Sciatic nerve (tissue), 2 donors: ENCODE results near the gene TMEM50B. TPM values are rescaled to one million over a fixed set of nuclear protein-coding genes. Genes with fewer than 3 reads are reported as not detected.
A peak's percentile ranks its signal among the peaks of the same experiment; 100 is the strongest.
"Not testable (repeated sequence)": the region's sequence is repeated elsewhere in the genome, so short reads cannot be mapped to it uniquely, and the experiment has no call there.

ENCODE experiments used
- ATAC-seq: fragments of 200-7000 bp; cut with Tn5 transposase; one replicate; pipeline ENCODE4 v1.9.1; 2020; ENCODE audit warnings: mild to moderate bottlenecking, moderate library complexity
- DNase-seq: peaks from one replicate; pipeline ENCODE4 v3.0.0-alpha.2; 2020; ENCODE audit warnings: low spot score
- intact Hi-C: fragments of 100-400 bp; cut with DNase I; formaldehyde crosslinking; loops from one replicate; pipeline ENCODE4 v1.14.2; 2022
- total RNA-seq: library from RNA; stranded (reverse); fragmentation: NEBNext Ultra II Directional; extraction: Animal tissue kit (Norgen Biotek cat#: 25700); gene quantifications from one replicate; pipeline ENCODE4 v1.2.1, GENCODE V29; 2021
- donor health status: DM: no; HTN: no; CAD: no.
- donor health status: DM: no; HTN: no; CAD: no.

The TMEM50B gene
- 60.9 TPM for total RNA-seq

DNA sequence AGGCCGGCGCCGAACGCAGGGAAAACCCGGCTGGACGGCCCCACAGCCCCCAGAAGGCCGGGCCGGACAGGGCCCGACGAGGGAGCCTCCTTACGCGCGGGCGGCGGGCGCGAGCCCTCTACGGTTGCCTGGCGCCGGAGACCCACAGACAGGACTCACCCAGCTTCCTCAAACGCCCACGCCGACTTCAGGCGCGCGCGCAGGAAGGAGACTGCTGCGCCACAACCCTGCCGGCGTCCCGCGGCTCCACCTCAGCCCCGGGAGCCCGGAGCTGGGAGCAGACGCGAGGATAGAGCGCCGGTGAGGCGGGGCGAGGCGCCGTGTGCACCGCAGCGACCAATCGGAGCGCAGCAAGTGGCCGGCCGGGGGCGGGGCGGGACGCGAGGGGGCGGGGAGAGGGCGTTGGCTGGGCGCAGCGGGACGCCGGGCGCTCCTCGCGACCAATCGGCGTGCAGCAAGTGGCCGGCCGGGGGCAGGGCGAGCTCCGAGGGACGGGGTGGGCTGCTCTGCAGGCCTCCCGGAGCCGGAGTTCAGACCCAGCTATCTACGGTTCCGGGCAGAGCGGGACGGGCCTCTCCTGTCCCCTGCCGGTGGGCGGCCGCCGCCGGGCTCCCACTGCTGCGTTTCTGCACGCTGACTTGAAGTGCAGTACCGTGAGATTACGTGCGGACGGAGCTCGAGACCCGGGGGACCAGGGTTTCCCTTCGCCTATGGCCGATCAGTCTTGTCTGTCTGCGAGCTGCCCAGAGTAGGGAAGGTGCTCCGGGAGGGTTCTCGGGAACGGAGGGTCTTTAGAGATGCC, at the start of gene TMEM50B:
Gene TMEM50B, minus strand, starts transcription at position 296 of the 802 bp plus-strand sequence. CDS start 11,089 bp downstream, outside the sequence.
- intact Hi-C loops, result no loop called here

DNA sequence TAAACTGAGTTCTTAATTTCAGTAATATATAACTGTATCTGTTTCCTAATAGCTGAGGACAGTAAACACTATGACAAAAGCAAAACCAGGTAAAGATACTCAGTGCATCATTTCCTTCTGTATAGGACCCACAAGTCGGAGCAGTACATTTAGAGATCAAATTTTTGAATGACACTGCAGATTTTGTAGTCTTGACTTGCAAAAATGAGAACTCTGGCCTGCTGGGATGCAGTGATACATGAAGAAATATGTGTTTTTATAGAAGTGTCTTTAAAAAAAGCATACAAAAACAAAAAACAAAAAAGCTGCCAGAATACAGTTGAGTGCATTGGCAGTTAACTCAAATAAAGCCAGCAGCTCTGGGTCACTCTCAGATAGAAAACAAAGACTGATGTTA, 43.2 kb upstream of the TMEM50B start:
- intact Hi-C loops, result no loop called here
- DNase-seq (no peak), ATAC-seq (no peak)

More for the DNA sequence above, at the start of gene TMEM50B:
- peak; percentile 97 for DNase-seq
- ATAC-seq, result peak; percentile 99

DNA sequence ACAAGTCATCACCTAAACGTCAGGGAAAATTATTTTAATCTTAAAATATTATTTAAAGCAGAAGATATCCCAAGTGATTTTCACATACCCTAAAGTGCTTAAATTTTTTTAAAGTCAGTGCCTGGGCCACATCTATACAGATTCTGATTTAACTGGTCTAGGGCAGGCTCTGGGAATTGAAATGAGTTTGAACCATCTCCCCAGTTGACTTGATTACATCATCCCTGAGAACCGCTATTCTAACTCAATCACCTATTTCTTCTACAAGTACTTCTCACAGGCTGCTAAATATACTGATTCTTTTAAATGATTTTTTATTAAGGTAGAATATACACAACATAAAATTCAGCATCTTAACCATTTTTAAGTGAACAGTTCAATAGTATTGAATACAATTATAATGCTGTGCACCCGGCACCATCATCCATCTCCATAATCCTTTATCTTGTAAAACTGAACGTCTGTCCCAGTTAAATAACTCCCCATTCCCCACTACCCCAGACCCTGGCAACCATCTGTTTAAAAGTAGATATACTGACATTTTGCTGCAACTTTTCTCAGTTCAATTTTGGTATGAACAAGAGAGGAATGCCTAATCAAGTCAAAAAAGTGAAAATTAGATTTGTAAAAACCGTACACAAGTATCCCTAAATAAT, 42.7 kb upstream of the TMEM50B start:
- no peak for DNase-seq
- ATAC-seq, result no peak
- intact Hi-C loops, result no loop called here

DNA sequence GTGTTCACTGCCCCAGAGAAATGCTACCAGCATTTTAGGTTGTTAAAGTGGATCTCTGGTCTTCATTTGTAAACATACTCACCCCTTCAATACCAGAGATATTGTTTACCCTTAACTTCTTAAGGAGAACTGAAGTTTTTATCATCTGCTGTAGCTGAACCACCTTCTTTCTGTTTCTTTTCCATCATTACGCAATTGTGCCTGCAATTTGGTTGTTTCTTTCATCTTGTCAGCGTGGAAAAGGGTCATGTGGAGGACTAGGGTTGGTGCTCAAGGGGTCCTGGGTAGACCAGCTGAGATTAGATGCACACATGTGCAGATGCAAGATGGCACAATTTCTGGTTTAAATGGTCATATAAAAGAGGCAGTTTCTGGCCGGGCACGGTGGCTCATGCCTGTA, 39.1 kb upstream of the TMEM50B start:
- intact Hi-C loops, result no loop called here
- ATAC-seq (no peak), DNase-seq (no peak)

DNA sequence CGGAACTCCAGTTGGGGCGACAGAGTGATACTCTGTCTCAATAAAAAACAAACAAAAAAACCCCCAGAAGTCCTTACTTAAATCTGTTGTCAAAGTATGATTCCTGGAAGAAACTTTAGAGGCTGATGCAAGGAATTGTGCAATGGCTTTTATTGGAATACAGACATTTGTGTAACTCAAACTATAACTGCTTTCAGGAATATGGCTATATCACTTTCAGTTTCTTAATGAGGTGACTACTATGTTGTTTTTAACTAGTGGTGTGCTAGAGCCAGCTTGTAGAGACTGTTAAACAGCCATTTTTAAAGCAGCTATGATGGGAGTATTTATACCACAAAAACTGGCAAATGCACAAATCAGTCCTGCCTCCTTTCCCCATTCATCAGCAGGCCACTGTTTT, 34.5 kb upstream of the TMEM50B start:
- intact Hi-C loops, result no loop called here
- ATAC-seq, result no peak
- no peak for DNase-seq

DNA sequence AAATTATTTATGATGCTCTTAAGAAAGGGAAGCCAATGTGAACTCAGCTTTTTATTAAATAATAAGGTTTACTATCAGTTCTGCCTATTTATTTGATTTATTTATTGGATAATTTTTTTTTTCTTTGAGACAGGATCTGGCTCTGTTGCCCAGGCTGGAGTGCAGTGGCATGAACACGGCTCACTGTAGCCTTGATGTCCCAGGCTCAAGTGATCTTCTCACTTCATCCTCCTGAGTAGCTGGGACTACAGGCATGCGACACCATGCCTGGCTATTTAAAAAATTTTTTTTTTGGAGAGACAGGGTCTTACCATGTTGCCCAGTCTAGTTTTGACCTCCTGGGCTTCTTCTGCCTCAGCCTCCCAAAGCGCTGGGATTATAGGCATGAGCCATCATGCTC, 32.7 kb upstream of the TMEM50B start:
- intact Hi-C loops, result no loop called here
- ATAC-seq (no peak), DNase-seq (no peak)

DNA sequence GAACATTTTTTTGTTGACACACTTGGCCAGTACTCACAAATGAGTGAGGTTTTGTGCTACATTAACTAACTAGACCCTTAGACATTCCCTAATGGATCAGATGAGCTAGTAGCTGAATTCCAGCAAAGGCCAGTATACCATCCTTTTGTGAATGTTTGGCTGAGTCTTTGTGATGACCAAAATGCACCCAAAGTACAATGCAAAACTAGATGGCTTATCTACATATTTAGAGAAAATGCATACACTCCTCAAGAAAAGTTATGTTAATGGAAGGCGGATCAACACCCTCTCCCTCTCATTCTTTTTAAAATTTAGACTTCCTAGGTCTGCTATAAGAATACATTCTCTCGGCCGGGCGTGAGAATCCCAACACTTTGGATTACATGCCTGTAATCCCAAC, 31.9 kb upstream of the TMEM50B start:
- DNase-seq (no peak), ATAC-seq (no peak)
- intact Hi-C loops, result no loop called here

DNA sequence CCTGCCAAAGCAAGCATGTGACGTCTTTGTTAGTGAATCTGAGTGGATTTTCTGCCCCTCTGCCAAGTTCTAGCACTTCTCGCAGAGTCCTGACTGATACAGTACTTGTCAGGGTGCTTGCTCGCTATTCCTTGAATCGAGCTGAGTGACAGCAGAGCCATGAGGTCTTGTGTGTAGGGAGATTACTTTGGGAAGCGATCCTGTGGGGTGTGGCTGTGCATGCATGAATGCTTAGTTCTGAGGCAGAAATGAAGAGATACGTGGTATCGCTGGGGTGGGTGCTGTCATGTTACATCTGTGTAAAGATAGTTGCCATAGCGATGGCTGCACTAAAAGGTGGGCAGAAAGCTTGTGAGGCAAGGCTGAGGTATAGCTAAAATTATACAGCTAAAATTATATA, 31.1 kb upstream of the TMEM50B start:
- DNase-seq, result no peak
- intact Hi-C loops, result no loop called here
- ATAC-seq, result no peak

DNA sequence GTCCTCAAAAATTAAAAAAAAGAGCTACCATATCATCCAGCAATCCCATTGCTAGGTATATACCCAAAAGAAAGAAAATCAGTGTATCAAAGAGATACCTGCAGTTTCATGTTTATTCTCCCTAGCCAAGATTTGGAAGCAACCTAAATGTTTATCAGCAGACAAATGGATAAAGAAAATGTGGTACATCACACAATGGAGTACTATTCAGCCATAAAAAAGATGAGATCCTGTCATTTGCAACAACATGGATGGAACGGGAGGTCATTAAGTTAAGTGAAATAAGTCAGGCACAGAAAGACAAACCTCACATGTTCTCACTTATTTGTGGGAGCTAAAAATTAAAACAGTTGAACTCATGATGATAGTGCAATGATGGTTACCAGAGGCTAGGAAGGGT, 27.2 kb upstream of the TMEM50B start:
- DNase-seq, ATAC-seq, intact Hi-C loops: not testable (repeated sequence)

DNA sequence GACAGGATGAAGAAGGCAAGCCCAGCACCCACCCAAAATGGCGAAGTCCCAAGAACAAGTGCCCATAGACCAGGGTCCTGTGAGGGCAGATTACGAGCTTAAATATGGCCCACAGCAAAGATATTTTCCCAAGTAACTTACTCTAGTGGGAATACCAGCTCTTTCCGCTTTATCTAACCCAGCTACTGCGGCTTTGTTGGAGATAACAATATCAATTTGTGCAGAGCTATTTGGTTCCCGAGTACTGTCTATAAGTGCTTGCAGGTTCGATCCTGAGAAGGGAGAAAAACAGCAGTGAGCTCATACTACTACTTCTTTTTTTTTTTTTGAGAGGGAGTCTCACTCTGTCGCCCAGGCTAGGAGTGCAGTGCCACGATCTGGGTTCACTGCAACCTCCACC, 26.1 kb upstream of the TMEM50B start:
- no peak for ATAC-seq
- no peak for DNase-seq
- intact Hi-C loops, result no loop called here

DNA sequence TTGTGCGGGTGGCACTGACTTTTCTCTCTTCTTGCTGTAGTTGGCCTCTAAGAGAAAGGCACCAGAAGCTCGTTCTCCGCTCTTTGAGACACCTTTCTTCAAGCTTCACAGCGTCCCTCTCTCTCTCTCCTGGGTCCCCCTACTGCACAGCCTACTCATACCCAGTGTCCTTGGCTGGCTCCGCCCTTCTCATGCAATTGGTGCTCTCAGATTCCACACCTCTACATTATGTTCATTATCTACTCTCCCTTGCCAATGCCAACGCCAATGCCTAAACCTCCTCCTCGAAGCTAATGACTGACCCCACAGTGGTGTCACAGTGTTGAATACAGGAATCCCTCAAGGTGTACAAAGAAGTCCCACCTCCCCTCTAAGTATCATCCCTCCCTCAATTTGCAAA, 16.6 kb upstream of the TMEM50B start:
- intact Hi-C loops, result no loop called here
- no peak for ATAC-seq
- no peak for DNase-seq

DNA sequence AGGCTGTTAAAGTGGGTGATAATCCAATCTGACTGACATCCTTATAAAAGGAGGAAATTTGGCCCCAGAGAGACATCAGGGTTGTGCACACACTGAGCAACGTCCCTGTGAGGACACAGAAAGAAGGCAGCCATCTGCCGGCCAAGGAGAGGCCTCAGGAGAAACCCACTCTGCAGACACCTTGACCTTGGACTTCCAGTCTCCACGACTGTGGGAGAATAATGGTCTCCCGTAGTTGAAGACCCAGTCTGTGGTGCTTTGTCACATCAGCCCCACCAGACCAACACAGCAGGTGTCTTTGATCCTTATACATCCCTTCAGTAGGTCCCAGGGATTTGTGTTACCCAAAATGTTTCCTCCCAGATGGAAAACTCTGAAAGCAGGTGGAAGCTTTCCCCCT, 16.0 kb upstream of the TMEM50B start:
- no peak for DNase-seq
- intact Hi-C loops, result no loop called here
- no peak for ATAC-seq

DNA sequence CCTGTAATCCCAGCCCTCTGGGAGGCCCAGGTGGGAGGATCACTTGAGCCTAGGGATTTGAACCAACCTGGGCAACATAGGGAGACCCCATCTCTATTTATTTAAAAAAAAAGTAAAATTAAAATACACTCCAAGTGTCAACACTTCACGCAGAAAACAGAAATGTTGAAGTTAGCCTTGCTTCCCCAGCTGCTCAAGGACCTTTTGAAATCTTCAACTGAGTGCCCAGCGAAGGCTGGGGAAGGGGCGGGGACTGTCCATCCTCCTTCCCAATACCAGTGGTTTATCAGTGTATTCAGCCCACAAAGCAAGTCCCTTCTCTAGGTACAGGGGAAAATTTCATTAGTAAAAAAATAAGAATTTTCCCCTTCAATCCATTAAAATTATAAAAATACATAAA, 14.0 kb upstream of the TMEM50B start:
- intact Hi-C loops, result no loop called here
- DNase-seq, result no peak

DNA sequence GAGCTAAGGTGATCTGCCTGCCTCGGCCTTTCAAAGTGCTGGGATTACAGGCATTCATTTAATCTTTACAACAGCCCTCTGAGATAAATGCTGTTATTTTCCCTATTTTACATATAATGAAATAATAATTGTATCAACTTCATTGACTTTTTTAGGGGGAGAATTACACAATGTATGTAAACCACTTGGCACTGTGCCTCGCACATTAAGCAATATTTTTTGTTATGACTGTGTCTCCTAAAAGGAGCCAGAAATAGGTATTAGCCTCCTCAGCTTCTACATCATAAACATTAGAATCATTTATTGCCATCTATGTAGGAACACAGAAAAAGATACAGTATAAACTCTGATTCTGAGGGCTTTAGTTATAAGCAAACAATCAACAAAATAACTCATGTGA, 12.8 kb upstream of the TMEM50B start:
- ATAC-seq, result no peak
- DNase-seq, result no peak
- intact Hi-C loops, result no loop called here

More for the DNA sequence above, 14.0 kb upstream of the TMEM50B start:
- ATAC-seq, result no peak

DNA sequence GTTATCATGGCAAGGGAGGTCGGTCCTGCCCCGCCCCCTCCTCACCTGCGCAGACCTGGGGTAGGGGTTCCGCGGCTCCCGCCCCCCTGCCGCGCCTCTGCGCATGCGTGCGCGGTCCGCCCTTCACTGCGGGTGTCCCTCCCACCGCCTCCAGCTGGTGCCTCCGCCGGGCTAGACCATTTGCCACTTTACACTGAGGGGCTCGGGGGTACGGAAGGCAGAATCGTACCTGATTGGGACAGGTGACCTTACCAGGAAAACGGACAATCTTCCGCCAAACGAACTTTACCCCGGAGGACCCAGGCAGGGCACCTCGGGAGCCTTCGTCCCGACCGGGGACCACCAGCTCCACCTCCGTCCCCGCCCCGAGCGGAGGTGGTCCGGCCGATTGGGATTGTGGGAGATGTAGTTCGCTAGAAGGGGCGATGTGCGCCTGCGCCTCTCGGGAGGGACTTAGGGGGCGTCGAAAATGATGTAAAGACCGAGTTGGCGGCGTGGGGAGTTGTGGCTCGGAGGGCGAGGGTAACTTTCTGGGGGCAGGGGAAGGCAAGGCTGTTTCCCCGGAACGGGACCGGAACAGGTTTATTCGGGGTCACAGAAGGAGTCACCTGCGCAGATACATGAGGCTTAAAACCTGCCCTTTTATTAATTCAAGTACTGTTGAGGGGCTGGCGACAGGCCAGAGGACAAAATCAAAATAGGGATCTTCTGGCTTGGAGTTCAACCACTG, 11.8 kb upstream of the TMEM50B start, which contains the start of gene DNAJC28:
Gene DNAJC28, minus strand, starts transcription at position 344 of the 730 bp plus-strand sequence. CDS start 2,323 bp downstream, outside the sequence.
- intact Hi-C loops, result no loop called here
- ATAC-seq (peak; percentile 99), DNase-seq (peak; percentile 96)

DNA sequence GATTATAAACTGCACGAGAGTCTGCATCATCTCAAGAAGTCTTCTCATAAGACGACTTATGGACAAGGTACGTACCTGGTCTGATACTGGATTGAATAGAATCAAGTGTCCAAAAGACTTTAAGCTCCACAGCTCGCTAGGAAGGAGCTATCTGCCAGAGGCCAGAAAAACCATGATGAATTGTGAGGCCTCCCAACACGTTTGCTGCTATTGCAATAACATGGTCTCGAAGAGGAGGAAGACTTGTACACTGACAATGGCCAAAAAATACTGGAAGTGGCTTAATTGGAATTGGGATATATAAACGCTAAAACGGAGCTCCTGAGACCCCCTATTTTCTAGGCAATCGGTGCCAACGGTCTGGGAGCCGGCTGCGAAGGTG, 11.2 kb upstream of the TMEM50B start:
- ATAC-seq (no peak), DNase-seq (no peak)
- intact Hi-C loops, result no loop called here

DNA sequence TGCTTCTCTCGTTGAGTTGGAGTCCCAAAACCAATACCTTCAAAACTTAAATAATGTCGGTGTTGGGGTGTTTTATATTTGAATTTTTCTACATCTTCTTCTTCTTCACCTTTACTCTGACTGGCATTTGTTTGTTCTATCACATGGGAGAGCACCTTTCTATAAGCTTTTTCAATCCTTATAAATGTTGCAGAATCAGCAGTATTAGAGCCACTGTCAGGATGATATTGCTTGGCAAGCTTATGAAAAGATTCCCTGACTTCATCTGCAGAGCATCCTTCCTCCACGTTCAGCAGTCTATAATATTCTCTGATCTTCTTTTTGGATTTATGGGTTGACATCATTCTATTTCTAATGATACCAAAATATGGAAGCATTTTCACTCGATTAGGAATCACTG, 9.2 kb upstream of the TMEM50B start:
- DNase-seq, result no peak
- ATAC-seq, result no peak
- intact Hi-C loops, result no loop called here

DNA sequence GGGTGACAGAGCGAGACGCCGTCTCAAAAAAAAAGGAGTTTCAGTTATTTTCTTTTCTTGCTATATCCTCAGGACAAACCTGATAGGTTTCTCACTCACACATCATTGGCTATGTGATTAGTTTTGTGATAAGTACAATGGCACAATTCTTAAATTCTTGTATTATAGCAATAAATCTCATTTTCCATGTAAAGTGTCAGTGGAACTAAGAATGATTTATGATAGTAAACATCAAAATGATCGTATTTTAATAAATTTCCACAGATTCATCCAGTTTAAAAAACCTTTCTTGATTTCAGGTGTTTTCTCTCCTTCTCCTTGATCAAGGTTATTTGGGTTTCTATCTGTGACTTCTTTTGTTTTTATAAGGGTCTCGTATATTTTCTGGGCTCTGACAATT, 8.2 kb upstream of the TMEM50B start:
- intact Hi-C loops, result no loop called here
- ATAC-seq (no peak), DNase-seq (no peak)

DNA sequence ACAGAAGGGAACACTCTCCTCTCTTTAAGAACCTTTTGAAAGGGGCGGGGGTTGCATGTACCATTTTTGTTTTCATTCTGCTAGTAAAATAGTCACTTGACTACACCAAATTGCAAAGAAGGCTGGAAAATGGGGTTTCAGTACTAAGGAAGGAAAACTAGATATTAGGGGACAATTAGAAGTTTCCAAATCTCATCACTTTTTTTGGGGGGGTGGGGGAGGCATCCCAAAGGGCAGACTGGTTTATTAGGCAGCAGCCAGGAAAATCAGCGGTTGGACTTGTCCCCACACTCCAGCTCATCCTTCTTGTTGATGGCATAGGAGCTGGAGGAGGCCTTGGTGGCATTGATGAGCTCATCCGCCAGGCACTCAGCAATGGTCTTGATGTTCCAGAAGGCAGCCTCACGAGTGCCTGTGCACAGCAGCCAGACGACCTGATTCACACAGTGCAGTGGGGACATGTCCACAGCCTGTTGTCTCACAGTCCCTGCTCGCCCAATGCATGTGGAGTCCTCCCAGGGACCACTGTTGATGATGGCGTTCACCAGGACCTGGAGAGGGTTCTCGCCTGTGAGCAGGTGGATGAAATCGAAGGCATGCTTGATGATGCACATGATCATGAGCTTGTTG, 1.7 kb upstream of the TMEM50B start:
- intact Hi-C loops, result no loop called here
- no peak for ATAC-seq
- no peak for DNase-seq
